Measurements from ENCODE around the gene MED25. TPM values are rescaled to one million over a fixed set of nuclear protein-coding genes. Genes with fewer than 3 reads are reported as not detected.

Gene MED25
- total and polyA plus RNA-seq, 9 of the 15 experiments (the other 6 are each of a cell fraction or from before 2014, with no cell fraction given): 4.1 to 93.9 (median 19.3) TPM

GRCh38 chr19:49850487-49851342 is 32.6 kb downstream of the MED25 start, which contains the start of gene PTOV1:
PTOV1 (plus strand) TSS chr19:49851159.
- peaks cover 54% of the 10 kb centered on the region for H3K79me2 ChIP-seq (ENCODE audit: control insufficient read depth, insufficient read depth, low read length)
- in situ Hi-C loops (cut with MboI) (no loop called here), intact Hi-C loops (cut with micrococcal nuclease) (no loop called here)
- H4K20me1 ChIP-seq (replicated peaks; ENCODE audit: control insufficient read depth, insufficient read depth, low read length): peaks cover 11% of the 10 kb centered on the region
- H3K4me2 ChIP-seq (ENCODE audit: insufficient read depth, low read length): peak within 1 kb of the TSS; percentile 92
- peak within 1 kb of the TSS; percentile 97 for H2AFZ ChIP-seq (ENCODE audit: low read depth, low read length)
- FAIRE-seq (peak; percentile 83), DNase-seq (ENCODE audit: extremely low read depth in 1 of 4, low spot score in 3 of 4) (peak; percentile 96 to 97 (median 97)), ATAC-seq (peak; percentile 91)
- 0 out of 2 replicates have a peak, but pooled peaks cover 6% of the 10 kb centered on the region for H3K9me3 ChIP-seq (replicated peaks; ENCODE audit: control insufficient read depth, insufficient read depth, low read depth, low read length)
- POLR2A ChIA-PET: interaction anchor here (0.7 to 2.0 kb wide), 21 partner anchors 8 to 175 kb away, joined by 3 to 18 read pairs (median 5); partner anchors contain the start of genes FUZ and PRMT1
- peak within 1 kb of the TSS; percentile 87 for H3K4me3 ChIP-seq
- no TSS peak for BruUV-seq (replicated peaks)
- peaks cover 11% of the 10 kb centered on the region for H3K9me1 ChIP-seq (ENCODE audit: control insufficient read depth, insufficient read depth, low read length)
- peak within 1 kb of the TSS; percentile 97 to 99 for H3K9ac ChIP-seq (ENCODE audit: insufficient read depth in 1 of 2, low read depth in 2 of 2, low read length in 2 of 2)
- 0% methylated on average over 47 of the region's 98 CpGs for WGBS (ENCODE audit: insufficient coverage, low coverage, missing lambda C conversion rate)
- no peaks in the 10 kb centered on the region for H3K27me3 ChIP-seq (ENCODE audit: control insufficient read depth in 2 of 2, insufficient read depth in 2 of 2, low read length in 2 of 2)
- H3K36me3 ChIP-seq (ENCODE audit: control insufficient read depth, insufficient read depth, low read length): peaks cover 33% of the 10 kb centered on the region
- H3K4me1 ChIP-seq (replicated peaks in 1 of 2; ENCODE audit: control insufficient read depth in 2 of 2, insufficient read depth in 2 of 2, low read length in 2 of 2): peaks cover 39 to 64% of the 10 kb centered on the region in 2 experiments
- H3K27ac ChIP-seq (ENCODE audit: extremely low read depth, low read depth, low read length): peak within 1 kb of the TSS; percentile 100
- CTCF ChIA-PET (ENCODE audit: low intra/inter-chr PET ratio): no interaction called here
- TF ChIP-seq THAP7 (CRISPR knock-in tag; IDR thresholded peaks at IDR 0.05) (no peak; the same call in 1 of the 2 replicates), RB1 (IDR thresholded peaks at IDR 0.05; ENCODE audit: low read depth) (peak; percentile 84; the same call in 1 of the 2 replicates), SIX5 (IDR thresholded peaks at IDR 0.05; ENCODE audit: borderline replicate concordance in 1 of 2, insufficient read depth in 1 of 2, low read depth in 1 of 2, low read length in 2 of 2) (peak; percentile 78 to 85), PTTG1 (tag; IDR thresholded peaks at IDR 0.05; ENCODE audit: low read depth) (no peak), HDAC2 (IDR thresholded peaks at IDR 0.05) (peak; percentile 78), NCOA6 (IDR thresholded peaks at IDR 0.05) (no peak), HDAC6 (IDR thresholded peaks at IDR 0.05; ENCODE audit: low read depth, low read length) (no peak), ZNF551 (CRISPR knock-in tag; IDR thresholded peaks at IDR 0.05) (no peak), ZNF507 (tag; conservative IDR thresholded peaks at IDR 0.05) (no peak), HNRNPUL1 (IDR thresholded peaks at IDR 0.05; ENCODE audit: low read length) (no peak), TRIM24 (IDR thresholded peaks at IDR 0.05) (peak in 1 of 2 experiments; percentile 42; a peak in 1 of 4 replicates), SMC3 (conservative IDR thresholded peaks at IDR 0.05; ENCODE audit: insufficient read depth, low read depth, low read length) (peak; percentile 14; the same call in 1 of the 2 replicates)
- TF ChIP-seq, protein P1, sequence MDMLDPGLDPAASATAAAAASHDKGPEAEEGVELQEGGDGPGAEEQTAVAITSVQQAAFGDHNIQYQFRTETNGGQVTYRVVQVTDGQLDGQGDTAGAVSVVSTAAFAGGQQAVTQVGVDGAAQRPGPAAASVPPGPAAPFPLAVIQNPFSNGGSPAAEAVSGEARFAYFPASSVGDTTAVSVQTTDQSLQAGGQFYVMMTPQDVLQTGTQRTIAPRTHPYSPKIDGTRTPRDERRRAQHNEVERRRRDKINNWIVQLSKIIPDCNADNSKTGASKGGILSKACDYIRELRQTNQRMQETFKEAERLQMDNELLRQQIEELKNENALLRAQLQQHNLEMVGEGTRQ (CRISPR knock-in tag; IDR thresholded peaks at IDR 0.05): no peak
- TF ChIP-seq, protein P2, sequence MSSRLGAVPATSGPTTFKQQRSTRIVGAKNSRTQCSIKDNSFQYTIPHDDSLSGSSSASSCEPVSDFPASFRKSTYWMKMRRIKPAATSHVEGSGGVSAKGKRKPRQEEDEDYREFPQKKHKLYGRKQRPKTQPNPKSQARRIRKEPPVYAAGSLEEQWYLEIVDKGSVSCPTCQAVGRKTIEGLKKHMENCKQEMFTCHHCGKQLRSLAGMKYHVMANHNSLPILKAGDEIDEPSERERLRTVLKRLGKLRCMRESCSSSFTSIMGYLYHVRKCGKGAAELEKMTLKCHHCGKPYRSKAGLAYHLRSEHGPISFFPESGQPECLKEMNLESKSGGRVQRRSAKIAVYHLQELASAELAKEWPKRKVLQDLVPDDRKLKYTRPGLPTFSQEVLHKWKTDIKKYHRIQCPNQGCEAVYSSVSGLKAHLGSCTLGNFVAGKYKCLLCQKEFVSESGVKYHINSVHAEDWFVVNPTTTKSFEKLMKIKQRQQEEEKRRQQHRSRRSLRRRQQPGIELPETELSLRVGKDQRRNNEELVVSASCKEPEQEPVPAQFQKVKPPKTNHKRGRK (tag; IDR thresholded peaks at IDR 0.05): no peak
- TF ChIP-seq, protein P3, sequence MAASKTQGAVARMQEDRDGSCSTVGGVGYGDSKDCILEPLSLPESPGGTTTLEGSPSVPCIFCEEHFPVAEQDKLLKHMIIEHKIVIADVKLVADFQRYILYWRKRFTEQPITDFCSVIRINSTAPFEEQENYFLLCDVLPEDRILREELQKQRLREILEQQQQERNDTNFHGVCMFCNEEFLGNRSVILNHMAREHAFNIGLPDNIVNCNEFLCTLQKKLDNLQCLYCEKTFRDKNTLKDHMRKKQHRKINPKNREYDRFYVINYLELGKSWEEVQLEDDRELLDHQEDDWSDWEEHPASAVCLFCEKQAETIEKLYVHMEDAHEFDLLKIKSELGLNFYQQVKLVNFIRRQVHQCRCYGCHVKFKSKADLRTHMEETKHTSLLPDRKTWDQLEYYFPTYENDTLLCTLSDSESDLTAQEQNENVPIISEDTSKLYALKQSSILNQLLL (CRISPR knock-in tag; IDR thresholded peaks at IDR 0.05; ENCODE audit: borderline replicate concordance): no peak

Measured in K562 (cell line).